Esophagus squamous epithelium (tissue), 5 donors: ENCODE measurements around the gene SLC22A7. TPM values are rescaled to one million over a fixed set of nuclear protein-coding genes. Genes with fewer than 3 reads are reported as not detected.

Experiments used
- DNase-seq: peaks from one replicate; lab custom pipeline; 2025; lab: John Stamatoyannopoulos, UW
- H3K27ac ChIP-seq, 4 donors: fragments of 200-600 bp; sonication (generic); one replicate each; pipeline ENCODE4 v1.5.1; 2016 to 2019; ENCODE audit warnings: mild to moderate bottlenecking in 1 of 4
- H3K27me3 ChIP-seq, 4 donors: fragments of 200-600 bp; sonication (generic); 1 replicate in 3 of 4; 2 replicates in 1 of 4; pipeline versions ENCODE4 v1.5.1 to v1.6.0; 2017 to 2021; ENCODE audit warnings: antibody characterized with exemption in 1 of 4
- H3K36me3 ChIP-seq, 3 donors: fragments of 200-600 bp; sonication (generic); one replicate each; pipeline ENCODE4 v1.5.1; 2016 to 2019
- H3K4me1 ChIP-seq, 3 donors: fragments of 200-600 bp; sonication (generic); one replicate each; pipeline ENCODE4 v1.5.1; 2017 to 2019
- H3K4me3 ChIP-seq, 4 donors: fragments of 200-600 bp; sonication (generic); 1 replicate in 3 of 4; 2 replicates in 1 of 4; pipeline ENCODE4 v1.5.1; 2016 to 2019; ENCODE audit warnings: mild to moderate bottlenecking in 2 of 4, moderate library complexity in 1 of 4
- H3K9me3 ChIP-seq, 3 donors: fragments of 200-600 bp; sonication (generic); one replicate each; pipeline ENCODE4 v1.5.1; 2016 to 2019
- POLR2A ChIP-seq, 4 donors: fragments of 450-650 bp; IDR thresholded peaks; one replicate each; pipeline ENCODE4 v1.6.1; 2017; ENCODE audit warnings: antibody characterized with exemption in 4 of 4, mild to moderate bottlenecking in 4 of 4, moderate library complexity in 3 of 4
- WGBS, 2 donors: methylation state at CpG; one replicate each; pipeline ENCODE4 v1.1.5; 2018; 5-methylcytosine and 5-hydroxymethylcytosine counted together
- intact Hi-C: fragments of 100-400 bp; cut with DNase I; formaldehyde crosslinking; loops from one replicate; pipeline ENCODE4 v1.15.0; 2022
- total RNA-seq, 4 donors: library from RNA; depleted of rRNA; stranded (reverse); fragments of >200 nt; gene quantifications; one replicate each; pipeline ENCODE4 v1.1.0, GENCODE V29; 2016
- TF ChIP-seq, protein P1 (sequence below), 6 experiments: fragments of 450-650 bp in 4 of 6; fragments of 200-600 bp in 2 of 6; sonication (generic) in 2 of 6; IDR thresholded peaks; one replicate each; pipeline ENCODE4 v1.5.1; 2016 to 2019; ENCODE audit warnings: antibody characterized with exemption in 6 of 6, mild to moderate bottlenecking in 4 of 6, moderate library complexity in 4 of 6
- donor health status: DM: yes; HTN: yes; CAD: no.

Gene SLC22A7
- total RNA-seq, 4 donors from 2014 or later, result not detected

GRCh38 chr6:43273707-43274106 lies 24.4 kb upstream of the SLC22A7 start:
- no peak for DNase-seq
- intact Hi-C loops, result no loop called here
- Histone ChIP-seq H3K4me1 (peaks cover 13 to 45% (median 18%) of the 10 kb centered on the region in 3 donors), H3K36me3 (no peaks in the 10 kb centered on the region), H3K4me3 (no peak overlapping the region), H3K27me3 (peaks cover 0 to 76% (median 4%) of the 10 kb centered on the region in 4 donors), H3K27ac (no peak overlapping the region), H3K9me3 (no peaks in the 10 kb centered on the region)
- TF ChIP-seq, protein P1, sequence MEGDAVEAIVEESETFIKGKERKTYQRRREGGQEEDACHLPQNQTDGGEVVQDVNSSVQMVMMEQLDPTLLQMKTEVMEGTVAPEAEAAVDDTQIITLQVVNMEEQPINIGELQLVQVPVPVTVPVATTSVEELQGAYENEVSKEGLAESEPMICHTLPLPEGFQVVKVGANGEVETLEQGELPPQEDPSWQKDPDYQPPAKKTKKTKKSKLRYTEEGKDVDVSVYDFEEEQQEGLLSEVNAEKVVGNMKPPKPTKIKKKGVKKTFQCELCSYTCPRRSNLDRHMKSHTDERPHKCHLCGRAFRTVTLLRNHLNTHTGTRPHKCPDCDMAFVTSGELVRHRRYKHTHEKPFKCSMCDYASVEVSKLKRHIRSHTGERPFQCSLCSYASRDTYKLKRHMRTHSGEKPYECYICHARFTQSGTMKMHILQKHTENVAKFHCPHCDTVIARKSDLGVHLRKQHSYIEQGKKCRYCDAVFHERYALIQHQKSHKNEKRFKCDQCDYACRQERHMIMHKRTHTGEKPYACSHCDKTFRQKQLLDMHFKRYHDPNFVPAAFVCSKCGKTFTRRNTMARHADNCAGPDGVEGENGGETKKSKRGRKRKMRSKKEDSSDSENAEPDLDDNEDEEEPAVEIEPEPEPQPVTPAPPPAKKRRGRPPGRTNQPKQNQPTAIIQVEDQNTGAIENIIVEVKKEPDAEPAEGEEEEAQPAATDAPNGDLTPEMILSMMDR (IDR thresholded peaks at IDR 0.05), result no peak
- no peak for TF ChIP-seq POLR2A (IDR thresholded peaks at IDR 0.05)
- 56 to 58% methylated on average over 2 of the region's 2 CpGs for WGBS, 2 donors

- no peak for TF ChIP-seq POLR2A (IDR thresholded peaks at IDR 0.05)
- TF ChIP-seq, protein P1 (IDR thresholded peaks at IDR 0.05), result no peak
- intact Hi-C loops, result no loop called here
These were observed 23.7 kb upstream of the SLC22A7 start for GRCh38 chr6:43274127-43274915.

GRCh38 chr6:43274916-43275597 lies 23.0 kb upstream of the SLC22A7 start:
- peak overlapping the region; percentile 31 to 69 (median 50) for H3K4me3 ChIP-seq
- H3K9me3 ChIP-seq, result no peaks in the 10 kb centered on the region
- no peaks in the 10 kb centered on the region for H3K36me3 ChIP-seq
- intact Hi-C loops, result no loop called here
- WGBS, 2 donors, result 67% methylated on average over 3 of the region's 65 CpGs; no CpG with 5 or more reads in 1 of the 2 donors
- H3K27me3 ChIP-seq, result peaks cover 0 to 62% (median 4%) of the 10 kb centered on the region in 4 donors
- DNase-seq, result no peak
- TF ChIP-seq, protein P1 (IDR thresholded peaks at IDR 0.05), result no peak
- no peak for TF ChIP-seq POLR2A (IDR thresholded peaks at IDR 0.05)
- H3K27ac ChIP-seq, result peak overlapping the region in 3 of 4 donors; percentile 2 to 50 (median 10)
- peaks cover 6 to 32% (median 13%) of the 10 kb centered on the region in 3 donors for H3K4me1 ChIP-seq

More at GRCh38 chr6:43274127-43274915, 23.7 kb upstream of the SLC22A7 start:
- no peaks in the 10 kb centered on the region for H3K36me3 ChIP-seq
- no peaks in the 10 kb centered on the region for H3K9me3 ChIP-seq
- H3K27me3 ChIP-seq, result peaks cover 0 to 70% (median 4%) of the 10 kb centered on the region in 4 donors
- peaks cover 12 to 40% (median 13%) of the 10 kb centered on the region in 3 donors for H3K4me1 ChIP-seq
- 60 to 72% methylated on average over 4 to 7 of the region's 10 CpGs for WGBS, 2 donors
- peak overlapping the region in 1 of 4 donors; percentile 50 for H3K27ac ChIP-seq
- no peak for DNase-seq
- peak overlapping the region in 1 of 4 donors; percentile 53 for H3K4me3 ChIP-seq

GRCh38 chr6:43275801-43276576 lies 22.1 kb upstream of the SLC22A7 start:
- H3K4me1 ChIP-seq, result peaks cover 6 to 31% (median 13%) of the 10 kb centered on the region in 3 donors
- TF ChIP-seq, protein P1 (IDR thresholded peaks at IDR 0.05), result no peak
- TF ChIP-seq POLR2A (IDR thresholded peaks at IDR 0.05), result no peak
- H3K27me3 ChIP-seq, result peaks cover 0 to 65% (median 4%) of the 10 kb centered on the region in 4 donors
- H3K9me3 ChIP-seq, result no peaks in the 10 kb centered on the region
- DNase-seq, result no peak
- 17 to 31% methylated on average over 14 to 21 of the region's 64 CpGs for WGBS, 2 donors
- no peaks in the 10 kb centered on the region for H3K36me3 ChIP-seq
- H3K4me3 ChIP-seq, result peak overlapping the region in 3 of 4 donors; percentile 47 to 69 (median 53)
- intact Hi-C loops, result no loop called here
- H3K27ac ChIP-seq, result peak overlapping the region in 2 of 4 donors; percentile 10 to 50
